Non-pigmented ciliary epithelial cell (primary cell): ENCODE data around the gene ASCL1.

Source experiments
- DNase-seq: peaks from one replicate; pipeline ENCODE4 v3.0.0-alpha.2; 2010; ENCODE audit warnings: low read depth

The ASCL1 gene

GRCh38 chr12:102957339-102958050, at the start of gene ASCL1:
ASCL1 (plus strand) TSS chr12:102957674; CDS start chr12:102958245, 571 bp downstream.
- no peak for DNase-seq

GRCh38 chr12:102907918-102908317, 49.6 kb upstream of the ASCL1 start:
- no peak for DNase-seq

DNA sequence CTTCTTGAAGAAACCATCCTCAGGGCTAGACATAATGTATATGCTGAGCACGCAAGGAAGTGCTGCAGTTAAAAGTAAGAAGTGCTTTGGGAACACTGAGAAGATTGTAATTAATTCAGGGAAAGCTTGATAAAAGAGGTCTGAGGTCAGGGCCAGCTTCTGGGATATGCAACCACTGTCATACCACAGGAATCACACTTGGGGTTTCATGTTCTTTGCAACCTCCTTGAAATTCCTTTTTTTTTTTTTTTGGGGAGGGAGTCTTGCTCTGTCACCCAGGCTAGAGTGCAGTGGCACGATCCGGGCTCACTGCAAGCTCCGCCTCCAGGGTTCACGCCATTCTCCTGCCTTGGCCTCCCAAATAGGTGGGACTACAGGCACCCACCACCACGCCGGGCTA, 47.3 kb upstream of the ASCL1 start:
- DNase-seq = no peak

GRCh38 chr12:102910792-102911191, 46.7 kb upstream of the ASCL1 start:
- no peak for DNase-seq

DNA sequence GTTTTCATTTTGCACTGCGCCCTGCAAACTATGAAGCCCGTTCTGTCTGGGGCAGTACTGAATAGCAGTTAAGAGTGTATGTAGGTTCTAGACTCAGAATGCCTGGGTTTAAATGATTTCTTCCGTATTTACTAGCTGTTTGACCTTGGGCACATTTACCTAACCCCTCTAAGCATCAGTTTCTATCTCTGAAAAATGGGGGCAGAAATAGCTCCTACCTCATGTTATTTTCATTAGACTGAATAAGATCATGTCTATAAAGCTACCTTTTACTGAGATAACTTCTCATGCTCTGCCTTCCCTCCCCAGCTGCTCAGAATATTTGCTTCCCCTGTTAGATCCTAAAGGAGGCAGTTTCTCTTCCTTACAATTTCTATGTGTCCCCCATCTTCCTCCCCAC, 46.2 kb upstream of the ASCL1 start:
- DNase-seq = no peak

- DNase-seq = no peak
Observed at GRCh38 chr12:102912258-102912657, 45.2 kb upstream of the ASCL1 start.

GRCh38 chr12:102913453-102914226, 43.8 kb upstream of the ASCL1 start:
- DNase-seq = no peak

GRCh38 chr12:102916252-102917025, 41.0 kb upstream of the ASCL1 start:
- DNase-seq = no peak

DNA sequence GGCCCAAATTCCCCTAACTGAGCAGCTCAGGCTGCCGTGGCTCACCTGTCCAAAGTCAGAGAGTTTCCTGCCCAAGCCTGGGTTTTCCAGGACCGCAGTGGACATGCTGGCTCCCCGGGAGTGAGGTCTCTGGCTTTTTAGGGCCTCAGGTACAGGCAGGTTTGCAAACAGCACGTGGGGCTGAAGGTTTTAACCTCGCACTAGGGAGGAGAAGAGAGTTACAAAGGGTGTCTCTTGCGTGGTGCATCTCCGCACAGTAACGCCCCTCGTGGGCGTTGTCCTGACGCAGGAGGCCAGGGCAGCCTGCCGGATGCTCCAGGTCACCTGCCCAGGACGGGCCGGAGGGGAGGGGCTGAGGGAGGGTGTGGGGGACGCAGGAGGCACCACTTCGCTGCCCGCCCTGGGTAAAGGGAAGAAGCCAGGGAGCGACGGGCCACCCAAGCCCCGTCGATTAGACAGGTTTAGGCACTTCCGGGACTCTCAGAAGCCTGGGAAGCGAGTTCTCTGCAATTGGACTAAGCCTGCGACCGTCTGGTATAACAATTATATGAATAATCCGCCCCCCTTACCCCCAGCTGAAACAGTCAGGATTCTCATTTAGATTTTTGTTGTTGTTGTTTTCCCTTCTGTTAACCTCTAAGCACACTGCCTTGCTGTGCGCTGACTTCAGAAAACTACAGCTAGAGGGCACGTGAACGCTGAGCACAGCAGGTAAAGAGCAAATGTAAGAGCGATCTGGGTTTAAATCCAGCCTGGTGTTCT, 40.3 kb upstream of the ASCL1 start, which contains the start of gene PAH:
TSS of gene PAH (minus strand) at position 219 of the 762 bp plus-strand sequence. CDS start at position 105, 114 bp downstream.
- no peak for DNase-seq

- DNase-seq = no peak
Observed at GRCh38 chr12:102918840-102919239, 38.6 kb upstream of the ASCL1 start.

- DNase-seq = no peak
Observed at GRCh38 chr12:102920271-102920670, 37.2 kb upstream of the ASCL1 start.

DNA sequence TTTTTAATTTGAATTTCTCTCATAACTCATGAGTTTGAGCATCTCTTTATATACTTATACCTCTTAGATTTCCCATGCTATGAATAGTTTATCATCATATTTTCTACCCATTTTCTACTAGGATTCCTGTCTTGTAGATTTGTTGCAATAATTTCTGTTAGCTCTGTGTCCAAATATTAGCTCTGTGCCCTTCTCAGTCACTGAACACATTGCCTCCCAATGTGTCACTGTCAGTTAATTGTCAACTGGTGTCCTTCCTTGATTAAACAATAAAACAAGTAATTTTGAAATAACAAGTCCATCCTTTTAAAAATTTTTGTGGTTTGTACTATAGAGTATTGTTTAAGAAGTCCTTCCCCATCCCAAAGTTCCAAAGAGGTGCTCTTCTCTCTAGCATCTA, 36.2 kb upstream of the ASCL1 start:
- no peak for DNase-seq

DNA sequence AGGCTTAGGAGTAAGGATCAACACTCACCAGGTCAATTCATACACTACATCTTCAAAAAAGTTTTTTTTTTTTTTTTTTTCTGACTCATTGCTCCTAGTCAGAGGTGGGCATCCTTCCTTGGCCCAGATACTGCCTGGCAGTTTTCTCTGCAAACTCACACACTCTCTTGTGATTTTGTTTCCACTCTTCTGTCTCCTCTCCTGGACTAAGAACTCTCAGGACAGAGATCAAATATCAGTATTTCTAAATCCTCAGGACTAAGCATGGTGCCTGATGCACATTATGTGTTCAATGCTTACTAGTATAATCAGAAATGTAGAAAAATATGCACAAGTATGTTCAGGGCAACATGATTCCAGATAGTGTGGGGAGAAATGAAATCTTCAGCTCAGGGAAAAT, 30.3 kb upstream of the ASCL1 start:
- DNase-seq = no peak

GRCh38 chr12:102933168-102933567, 24.3 kb upstream of the ASCL1 start:
- no peak for DNase-seq

DNA sequence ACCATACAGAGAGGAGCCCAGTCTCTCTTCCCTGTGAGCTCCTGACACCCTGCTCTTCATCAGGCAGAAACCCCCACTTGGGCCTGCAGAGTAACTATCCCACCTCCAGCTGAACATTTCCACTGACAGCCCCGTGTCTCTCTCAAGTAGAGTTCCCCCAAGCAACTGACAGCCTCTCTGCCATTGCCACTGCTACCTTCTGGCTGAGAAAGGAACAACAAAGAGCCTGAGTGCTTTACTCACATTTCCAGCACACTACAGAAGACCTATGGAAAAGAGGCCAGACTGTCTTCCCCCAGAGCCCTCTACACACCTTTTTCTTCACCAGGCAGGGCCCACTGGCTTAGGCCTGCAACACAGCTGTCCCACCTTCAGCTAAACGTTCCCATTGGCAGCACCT, 18.4 kb upstream of the ASCL1 start:
- DNase-seq = no peak

DNA sequence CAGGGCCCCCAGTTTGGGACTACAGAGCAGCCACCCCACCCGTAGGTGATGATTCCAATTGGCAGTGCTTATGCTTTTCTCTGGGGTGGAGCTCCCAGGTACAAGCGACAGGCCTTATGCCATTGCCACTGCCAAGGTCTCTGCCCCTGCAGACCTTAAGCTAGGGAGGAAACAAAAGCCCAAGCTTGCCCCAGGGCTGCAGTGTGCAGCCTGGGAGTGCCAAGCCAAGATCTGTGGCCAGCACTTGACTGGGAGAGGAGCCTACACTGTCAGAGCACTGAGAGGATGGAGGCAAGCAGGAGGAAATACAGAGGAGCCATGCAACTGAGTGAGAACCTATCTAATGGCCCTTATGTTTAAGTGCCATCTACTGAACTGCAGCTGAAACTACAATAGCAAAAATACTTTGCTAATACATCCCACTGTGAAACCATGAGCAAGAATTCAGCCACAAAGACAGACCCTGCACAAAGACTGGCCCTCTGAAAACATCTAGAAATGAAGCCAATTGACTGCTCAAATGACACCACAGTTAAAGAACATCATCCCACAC, 17.7 kb upstream of the ASCL1 start:
- no peak for DNase-seq

GRCh38 chr12:102946042-102946441, 11.4 kb upstream of the ASCL1 start:
- DNase-seq = no peak

- no peak for DNase-seq
Observed at GRCh38 chr12:102948941-102949352, 8.5 kb upstream of the ASCL1 start.

GRCh38 chr12:102950107-102950949, 7.1 kb upstream of the ASCL1 start:
- DNase-seq = no peak

- no peak for DNase-seq
Observed at GRCh38 chr12:102950950-102951619, 6.4 kb upstream of the ASCL1 start.
